Motor neuron (in vitro differentiated cells): ENCODE measurements around the gene COX19. TPM values are rescaled to one million over a fixed set of nuclear protein-coding genes. Genes with fewer than 3 reads are reported as not detected.
A peak's percentile ranks its signal among the peaks of the same experiment; 100 is the strongest.

Experiments used
- ATAC-seq, 8 experiments: fragments of 200-7000 bp; cut with Tn5 transposase; replicated peaks in 6 of 8; 2 replicates each; pipeline ENCODE4 v1.8.0; 2021; ENCODE audit warnings: mild to moderate bottlenecking in 8 of 8, moderate library complexity in 8 of 8
- H3K27ac ChIP-seq, 2 donors: fragments of 250-450 bp; sonication (Bioruptor Pico); 2 replicates each; pipeline ENCODE4 v1.9.0; 2021; ENCODE audit warnings: antibody characterized with exemption in 2 of 2, mild to moderate bottlenecking in 2 of 2, moderate library complexity in 1 of 2
- H3K4me1 ChIP-seq, 2 donors: fragments of 250-450 bp; sonication (Bioruptor Pico); replicated peaks in 1 of 2; 2 replicates each; pipeline ENCODE4 v1.6.1; 2021; ENCODE audit warnings: antibody characterized with exemption in 2 of 2, mild to moderate bottlenecking in 2 of 2, moderate library complexity in 1 of 2
- H3K4me3 ChIP-seq, 5 donors: fragments of 250-450 bp; sonication (Bioruptor Pico); 2 replicates each; pipeline ENCODE4 v1.9.0; 2021; ENCODE audit warnings: antibody characterized with exemption in 5 of 5, mild to moderate bottlenecking in 5 of 5, moderate library complexity in 4 of 5
- WGBS, 10 experiments: fragments of 450-650 bp; shearing (Covaris generic); methylation state at CpG; one replicate each; pipeline ENCODE4 v1.0.0; 2022; 5-methylcytosine and 5-hydroxymethylcytosine counted together
- in situ Hi-C, 9 experiments: fragments of 400-800 bp; cut with MboI; loops; one replicate each; pipeline ENCODE4 v1.15.0; 2021; ENCODE audit warnings: low sequenced_read_pairs in 9 of 9, low pct_unique_long_range_greater_than_20kb in 2 of 9; ENCODE audit not compliant: unreplicated experiment in 9 of 9
- total RNA-seq, 8 experiments: library from RNA; unstranded; fragments of 300-600 nt; gene quantifications; 2 replicates each; pipeline versions ENCODE4 v1.2.3 to v1.2.4, GENCODE V29; 2022

The COX19 gene
- total RNA-seq, 8 experiments from 2014 or later: 4.7 to 13.9 (median 10.3) TPM

GRCh38 chr7:985915-986741 lies 10.8 kb upstream of the COX19 start:
- 40 to 80% (median 59%) methylated on average over 4 to 10 of the region's 41 CpGs; no CpG with 5 or more reads in 6 of the 10 experiments for WGBS, 10 experiments
- Histone ChIP-seq H3K4me3 (no peak overlapping the region), H3K27ac (no peak overlapping the region), H3K4me1 (peaks cover 11 to 16% of the 10 kb centered on the region in 2 donors)
- in situ Hi-C loops: loop anchor here in 2 of 9 experiments (25.0 kb wide), 1 partner anchor 176 kb away; the partner anchor contains the start of gene ZFAND2A (in 2 of the 2)
- peak in 6 of 8 experiments; percentile 3 to 17 (median 8) for ATAC-seq

- in situ Hi-C loops: loop anchor here in 2 of 9 experiments (25.0 kb wide), 1 partner anchor 177 kb away; the partner anchor contains the start of gene ZFAND2A (in 2 of the 2)
- Histone ChIP-seq H3K4me3 (no peak overlapping the region), H3K4me1 (peaks cover 11 to 16% of the 10 kb centered on the region in 2 donors), H3K27ac (no peak overlapping the region)
- ATAC-seq: no peak
- 87% methylated on average over 11 of the region's 16 CpGs; no CpG with 5 or more reads in 9 of the 10 experiments for WGBS, 10 experiments
Measured at GRCh38 chr7:985127-985416, 9.7 kb upstream of the COX19 start.

- 90% methylated on average over 3 of the region's 39 CpGs; no CpG with 5 or more reads in 9 of the 10 experiments for WGBS, 10 experiments
- in situ Hi-C loops: loop anchor here in 2 of 9 experiments (25.0 kb wide), 1 partner anchor 178 kb away; the partner anchor contains the start of gene ZFAND2A (in 2 of the 2)
Measured at GRCh38 chr7:984361-985126, 9.2 kb upstream of the COX19 start.

GRCh38 chr7:983616-984071 lies 8.3 kb upstream of the COX19 start:
- no peak for ATAC-seq
- peaks cover 10 to 17% of the 10 kb centered on the region in 2 donors for H3K4me1 ChIP-seq
- H3K27ac ChIP-seq: no peak overlapping the region
- no peak overlapping the region for H3K4me3 ChIP-seq
- in situ Hi-C loops: loop anchor here in 2 of 9 experiments (25.0 kb wide), 1 partner anchor 179 kb away; the partner anchor contains the start of gene ZFAND2A (in 2 of the 2)
- 90 to 100% (median 100%) methylated on average over 1 to 6 of the region's 20 CpGs; no CpG with 5 or more reads in 7 of the 10 experiments for WGBS, 10 experiments

More at GRCh38 chr7:984361-985126, 9.2 kb upstream of the COX19 start:
- H3K4me1 ChIP-seq: peaks cover 11 to 16% of the 10 kb centered on the region in 2 donors
- ATAC-seq: no peak
- no peak overlapping the region for H3K27ac ChIP-seq
- H3K4me3 ChIP-seq: no peak overlapping the region

- H3K27ac ChIP-seq: peak within 1 kb of the TSS in 1 of 2 donors; percentile 44
- ATAC-seq: peak in 5 of 8 experiments; percentile 7 to 24 (median 13)
- in situ Hi-C loops: loop anchor here in 2 of 9 experiments (25.0 kb wide), 1 partner anchor 179 kb away; the partner anchor contains the start of gene ZFAND2A (in 2 of the 2)
- H3K4me3 ChIP-seq: no peak within 1 kb of the TSS
- peaks cover 8 to 18% of the 10 kb centered on the region in 2 donors for H3K4me1 ChIP-seq
- 12 to 100% methylated on average over 2 to 5 of the region's 34 CpGs; no CpG with 5 or more reads in 8 of the 10 experiments for WGBS, 10 experiments
Measured at GRCh38 chr7:983004-983615, 7.8 kb upstream of the COX19 start, which contains the start of gene CYP2W1. TSS of gene CYP2W1 (plus strand) at chr7:983181. CDS start at chr7:983212, 31 bp downstream.

- no CpG with 5 or more reads among the region's 10 CpGs for WGBS, 10 experiments
- peak in 4 of 8 experiments; percentile 1 to 19 (median 4) for ATAC-seq
- H3K4me1 ChIP-seq: peaks cover 13 to 22% of the 10 kb centered on the region in 2 donors
- H3K4me3 ChIP-seq: no peak overlapping the region
- in situ Hi-C loops: loop anchor here in 2 of 9 experiments (25.0 kb wide), 1 partner anchor 180 kb away; the partner anchor contains the start of gene ZFAND2A (in 2 of the 2)
- H3K27ac ChIP-seq: peak overlapping the region in 1 of 2 donors; percentile 44
Measured at GRCh38 chr7:982511-983003, 7.2 kb upstream of the COX19 start.

- H3K4me1 ChIP-seq: peaks cover 19 to 28% of the 10 kb centered on the region in 2 donors
- in situ Hi-C loops: loop anchor here in 2 of 9 experiments (25.0 kb wide), 1 partner anchor 180 kb away; the partner anchor contains the start of gene ZFAND2A (in 2 of the 2)
- H3K4me3 ChIP-seq: no peak overlapping the region
- peak overlapping the region in 1 of 2 donors; percentile 44 for H3K27ac ChIP-seq
- WGBS, 10 experiments: 60 to 100% (median 84%) methylated on average over 1 to 7 of the region's 19 CpGs; no CpG with 5 or more reads in 4 of the 10 experiments
- no peak for ATAC-seq
Measured at GRCh38 chr7:981793-982510, 6.6 kb upstream of the COX19 start.

GRCh38 chr7:979886-980571 lies 4.7 kb upstream of the COX19 start:
- ATAC-seq: peak in 2 of 8 experiments; percentile 4 to 64
- in situ Hi-C loops: loop anchor here in 2 of 9 experiments (25.0 kb wide), 1 partner anchor 182 kb away; the partner anchor contains the start of gene ZFAND2A (in 2 of the 2)
- Histone ChIP-seq H3K4me3 (no peak overlapping the region), H3K27ac (no peak overlapping the region), H3K4me1 (peaks cover 27 to 43% of the 10 kb centered on the region in 2 donors)
- 56 to 100% (median 83%) methylated on average over 1 to 12 of the region's 15 CpGs; no CpG with 5 or more reads in 5 of the 10 experiments for WGBS, 10 experiments

GRCh38 chr7:979151-979550 lies 3.8 kb upstream of the COX19 start:
- H3K4me1 ChIP-seq: peaks cover 30 to 44% of the 10 kb centered on the region in 2 donors
- no peak overlapping the region for H3K4me3 ChIP-seq
- in situ Hi-C loops: loop anchor here in 2 of 9 experiments (25.0 kb wide), 1 partner anchor 183 kb away; the partner anchor contains the start of gene ZFAND2A (in 2 of the 2)
- no peak overlapping the region for H3K27ac ChIP-seq
- ATAC-seq: no peak
- 40 to 100% (median 84%) methylated on average over 1 to 12 of the region's 16 CpGs; no CpG with 5 or more reads in 2 of the 10 experiments for WGBS, 10 experiments

GRCh38 chr7:978416-979091 lies 3.2 kb upstream of the COX19 start:
- Histone ChIP-seq H3K4me1 (peaks cover 36 to 50% of the 10 kb centered on the region in 2 donors), H3K27ac (peak overlapping the region in 1 of 2 donors; percentile 90), H3K4me3 (no peak overlapping the region)
- ATAC-seq: no peak
- WGBS, 10 experiments: 62 to 94% (median 75%) methylated on average over 1 to 16 of the region's 24 CpGs; no CpG with 5 or more reads in 4 of the 10 experiments
- in situ Hi-C loops: loop anchor here in 2 of 9 experiments (25.0 kb wide), 1 partner anchor 184 kb away; the partner anchor contains the start of gene ZFAND2A (in 2 of the 2)
